Immature natural killer cell (primary cell): ENCODE data around the gene TFCP2L1. TPM values are rescaled to one million over a fixed set of nuclear protein-coding genes. Genes with fewer than 3 reads are reported as not detected.
"Not testable (repeated sequence)": the region's sequence is repeated elsewhere in the genome, so short reads cannot be mapped to it uniquely, and the experiment has no call there.

ENCODE experiments used
- DNase-seq, 3 donors: peaks; one replicate each; pipeline ENCODE4 v3.0.0; 2022; ENCODE audit warnings: mixed read lengths in 1 of 3
- H3K27ac Mint-ChIP-seq, 6 donors: one replicate each; pipeline ENCODE4 v1.8.0; 2020; ENCODE audit warnings: mixed read lengths in 6 of 6, mild to moderate bottlenecking in 5 of 6, inconsistent platforms in 4 of 6, moderate library complexity in 3 of 6
- H3K27me3 Mint-ChIP-seq, 3 donors: one replicate each; pipeline ENCODE4 v1.8.0; 2020 to 2021; ENCODE audit warnings: low read depth in 3 of 3, mild to moderate bottlenecking in 3 of 3, mixed read lengths in 3 of 3, moderate library complexity in 3 of 3, inconsistent platforms in 1 of 3
- H3K36me3 Mint-ChIP-seq, 3 donors: one replicate each; pipeline ENCODE4 v1.8.0; 2020; ENCODE audit warnings: mixed read lengths in 3 of 3, inconsistent platforms in 2 of 3, mild to moderate bottlenecking in 2 of 3
- H3K4me1 Mint-ChIP-seq, 2 donors: one replicate each; pipeline ENCODE4 v1.8.0; 2020; ENCODE audit warnings: inconsistent platforms in 2 of 2, mild to moderate bottlenecking in 2 of 2, mixed read lengths in 2 of 2, moderate library complexity in 1 of 2
- H3K4me3 Mint-ChIP-seq, 5 donors: one replicate each; pipeline ENCODE4 v1.8.0; 2020; ENCODE audit warnings: mild to moderate bottlenecking in 5 of 5, mixed read lengths in 5 of 5, inconsistent platforms in 3 of 5, moderate library complexity in 3 of 5
- H3K9me3 Mint-ChIP-seq, 6 donors: one replicate each; pipeline ENCODE4 v1.8.0; 2020; ENCODE audit warnings: mild to moderate bottlenecking in 6 of 6, mixed read lengths in 6 of 6, inconsistent platforms in 4 of 6, moderate library complexity in 3 of 6
- polyA plus RNA-seq, 3 donors: library from polyadenylated mRNA; unstranded; fragments of 300-500 nt; fragmentation: Illumina TruSeq; gene quantifications; one replicate each; pipeline ENCODE4 v1.2.3, GENCODE V29; 2021

TFCP2L1 gene
- polyA plus RNA-seq, 3 donors from 2014 or later = 0.02 to 0.14 TPM; not detected in 1

DNA sequence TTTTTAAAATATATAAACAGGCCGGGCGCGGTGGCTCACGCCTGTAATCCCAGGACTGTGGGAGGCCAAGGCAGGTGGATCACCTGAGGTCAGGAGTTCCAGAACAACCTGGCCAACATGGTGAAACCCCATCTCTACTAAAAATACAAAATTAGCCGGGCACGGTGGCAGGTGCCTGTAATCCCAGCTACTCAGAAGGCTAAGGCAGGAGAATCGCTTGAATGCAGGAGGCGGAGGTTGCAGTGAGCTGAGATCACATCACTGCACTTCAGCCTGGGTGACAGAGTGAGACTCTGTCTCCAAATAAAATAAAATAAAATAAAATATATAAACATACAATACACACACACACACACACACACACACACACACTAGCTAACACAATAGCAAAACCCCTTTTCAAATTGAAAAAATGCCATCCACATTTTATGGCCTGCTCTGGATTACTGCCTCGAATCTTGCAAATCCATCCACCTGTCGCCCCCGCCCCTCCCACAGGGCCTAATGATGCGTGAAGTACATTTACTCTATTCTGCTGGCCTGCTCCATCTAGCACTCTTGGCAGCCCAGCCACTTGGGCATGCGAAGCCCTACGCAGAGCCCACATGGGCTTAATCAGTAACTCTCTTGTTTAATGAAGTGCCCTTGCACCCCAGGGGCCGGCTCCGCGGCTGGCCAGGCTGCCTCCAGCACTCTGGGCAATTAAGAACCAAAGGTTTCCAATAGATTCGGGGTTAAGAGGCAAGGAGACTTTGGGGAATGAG lies 57.4 kb downstream of the TFCP2L1 start:
- not testable (repeated sequence) for H3K9me3 Mint-ChIP-seq, H3K4me3 Mint-ChIP-seq, H3K4me1 Mint-ChIP-seq, H3K27ac Mint-ChIP-seq, H3K36me3 Mint-ChIP-seq, DNase-seq, H3K27me3 Mint-ChIP-seq

DNA sequence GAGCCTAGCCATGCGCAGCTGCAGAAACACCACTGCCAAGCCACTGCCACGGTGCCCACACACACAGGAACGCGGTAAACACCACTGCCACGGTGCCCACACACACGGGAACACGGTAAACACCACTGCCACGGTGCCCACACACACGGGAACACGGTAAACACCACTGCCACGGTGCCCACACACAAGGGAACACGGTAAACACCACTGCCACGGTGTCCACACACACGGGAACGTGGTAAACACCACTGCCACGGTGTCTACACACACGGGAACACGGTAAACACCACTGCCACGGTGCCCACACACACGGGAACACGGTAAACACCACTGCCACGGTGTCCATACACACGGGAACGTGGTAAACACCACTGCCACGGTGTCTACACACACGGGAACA lies 59.3 kb downstream of the TFCP2L1 start:
- not testable (repeated sequence) for DNase-seq, H3K4me1 Mint-ChIP-seq, H3K27ac Mint-ChIP-seq, H3K4me3 Mint-ChIP-seq, H3K27me3 Mint-ChIP-seq, H3K9me3 Mint-ChIP-seq, H3K36me3 Mint-ChIP-seq

DNA sequence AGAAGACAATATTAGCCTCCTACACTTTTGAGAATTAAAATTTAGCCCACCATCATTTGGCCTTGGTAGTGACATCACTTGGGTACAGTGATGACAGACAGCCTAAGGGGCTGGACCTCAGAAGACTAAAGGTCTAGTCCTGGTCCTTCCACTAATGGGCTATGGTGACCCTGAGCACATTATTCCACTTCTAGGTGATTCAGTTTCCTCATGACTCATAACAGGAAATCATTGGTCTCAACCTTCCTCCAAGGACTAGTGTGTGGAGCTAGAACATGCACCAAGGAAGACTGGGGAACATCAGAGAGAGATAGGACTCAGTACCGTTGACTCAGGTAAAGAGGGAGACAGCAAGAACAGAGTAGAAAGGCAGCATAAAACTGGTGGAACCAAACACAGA lies 64.0 kb downstream of the TFCP2L1 start:
- H3K36me3 Mint-ChIP-seq = no peaks in the 10 kb centered on the region

DNA sequence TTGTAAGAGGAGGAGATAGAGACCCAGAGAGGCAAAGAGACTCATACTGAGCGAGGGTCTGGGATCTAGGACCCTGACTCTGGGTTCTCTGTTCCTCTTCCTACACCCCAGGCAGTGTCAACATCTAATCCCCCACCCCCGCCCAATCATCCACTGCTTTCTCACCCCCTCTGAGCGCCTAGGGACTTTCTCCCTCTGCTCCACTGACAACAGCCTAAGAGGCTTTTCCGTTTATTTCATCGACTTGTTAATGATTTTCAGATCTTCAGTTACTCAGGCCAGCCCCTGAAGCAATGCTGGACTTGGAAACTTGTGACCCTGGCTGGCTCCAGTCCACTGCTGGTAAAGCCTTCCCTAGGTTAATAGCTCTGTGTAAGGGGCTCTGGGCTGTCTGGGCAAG lies 65.1 kb downstream of the TFCP2L1 start:
- no peaks in the 10 kb centered on the region for H3K4me1 Mint-ChIP-seq
- H3K36me3 Mint-ChIP-seq = no peaks in the 10 kb centered on the region
- H3K27ac Mint-ChIP-seq = no peak overlapping the region
- DNase-seq = no peak
- no peaks in the 10 kb centered on the region for H3K9me3 Mint-ChIP-seq
- H3K4me3 Mint-ChIP-seq = no peak overlapping the region
- H3K27me3 Mint-ChIP-seq = peaks cover 0 to 13% (median 9%) of the 10 kb centered on the region in 3 donors

More for the DNA sequence above, 64.0 kb downstream of the TFCP2L1 start:
- Mint-ChIP-seq H3K27ac (no peak overlapping the region), H3K27me3 (peaks cover 0 to 13% (median 5%) of the 10 kb centered on the region in 3 donors), H3K4me1 (no peaks in the 10 kb centered on the region), H3K4me3 (no peak overlapping the region), H3K9me3 (no peaks in the 10 kb centered on the region)
- no peak for DNase-seq

DNA sequence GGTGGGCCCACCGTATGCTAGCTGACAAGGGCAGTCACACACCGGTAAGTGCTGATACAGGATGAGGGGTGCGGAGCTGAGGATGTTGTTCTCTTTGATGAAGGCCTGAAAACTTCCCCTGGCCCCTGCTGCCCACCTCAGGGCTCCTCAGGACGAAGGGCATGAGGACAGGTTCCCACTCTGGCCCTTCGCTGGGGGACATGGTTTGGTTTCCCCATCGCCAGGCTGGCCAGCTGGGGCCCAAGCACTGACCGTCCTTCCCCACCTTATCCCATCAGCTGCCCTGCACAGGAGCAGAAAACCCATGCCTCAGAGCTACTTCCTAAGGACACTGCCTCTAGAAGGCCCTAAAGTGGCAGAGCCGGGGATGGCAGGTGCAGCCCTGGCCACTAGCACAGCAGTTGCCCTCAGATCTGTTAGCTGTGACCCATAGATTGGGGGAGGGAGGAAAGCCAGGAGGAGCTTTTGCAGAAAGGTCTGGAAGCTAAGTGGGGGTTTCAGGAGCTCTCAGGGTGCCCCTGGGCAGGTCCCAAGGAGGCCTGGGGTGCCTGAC lies 66.5 kb downstream of the TFCP2L1 start:
- DNase-seq = no peak
- Mint-ChIP-seq H3K27ac (no peak overlapping the region), H3K9me3 (no peaks in the 10 kb centered on the region), H3K4me3 (no peak overlapping the region), H3K27me3 (peaks cover 0 to 15% (median 9%) of the 10 kb centered on the region in 3 donors), H3K36me3 (no peaks in the 10 kb centered on the region), H3K4me1 (no peaks in the 10 kb centered on the region)

DNA sequence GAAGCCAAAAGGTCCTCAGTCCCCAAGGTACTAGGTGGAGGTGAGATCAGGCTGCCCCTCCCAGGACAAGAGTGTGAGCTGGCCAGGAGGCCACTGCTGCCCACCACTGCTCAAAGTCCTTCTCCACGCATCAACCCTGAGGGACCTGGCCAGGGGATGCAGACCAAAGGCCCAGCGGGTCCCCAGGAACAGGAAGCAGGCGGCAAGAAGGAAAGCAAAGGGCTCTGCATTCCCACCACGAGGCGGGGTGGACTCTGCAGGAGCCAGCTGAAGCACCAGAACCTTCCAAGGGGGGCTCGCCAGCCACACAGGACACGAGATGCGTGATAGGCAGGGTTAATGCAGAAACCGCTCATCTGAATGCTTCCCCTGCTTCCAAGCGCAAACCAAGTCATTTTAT lies 67.4 kb downstream of the TFCP2L1 start:
- Mint-ChIP-seq H3K36me3 (no peaks in the 10 kb centered on the region), H3K9me3 (no peaks in the 10 kb centered on the region), H3K4me3 (no peak overlapping the region), H3K4me1 (no peaks in the 10 kb centered on the region), H3K27me3 (peaks cover 0 to 10% (median 9%) of the 10 kb centered on the region in 3 donors), H3K27ac (no peak overlapping the region)
- DNase-seq = no peak

DNA sequence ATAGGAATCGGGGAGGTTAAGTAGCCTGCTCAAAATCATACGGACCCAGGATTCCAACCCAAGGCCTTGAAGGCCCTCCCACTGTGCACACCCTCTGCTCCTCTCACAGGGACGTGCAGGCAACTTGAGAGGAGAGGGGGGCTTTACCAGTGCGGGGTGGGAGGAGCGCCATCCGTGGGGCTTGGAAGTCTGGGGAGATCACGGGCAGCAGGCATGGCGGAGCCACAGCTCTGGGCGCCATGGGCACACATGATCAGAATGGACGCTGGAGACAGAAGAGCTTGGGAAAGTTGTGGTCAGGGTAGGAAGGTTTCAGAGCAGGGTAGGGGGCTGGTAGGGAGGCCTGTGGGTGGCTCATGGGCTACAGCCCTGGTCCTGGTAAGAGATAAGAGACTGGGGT lies 70.7 kb downstream of the TFCP2L1 start:
- H3K4me3 Mint-ChIP-seq = no peak overlapping the region
- peaks cover 1 to 12% (median 10%) of the 10 kb centered on the region in 3 donors for H3K27me3 Mint-ChIP-seq
- no peak overlapping the region for H3K27ac Mint-ChIP-seq

DNA sequence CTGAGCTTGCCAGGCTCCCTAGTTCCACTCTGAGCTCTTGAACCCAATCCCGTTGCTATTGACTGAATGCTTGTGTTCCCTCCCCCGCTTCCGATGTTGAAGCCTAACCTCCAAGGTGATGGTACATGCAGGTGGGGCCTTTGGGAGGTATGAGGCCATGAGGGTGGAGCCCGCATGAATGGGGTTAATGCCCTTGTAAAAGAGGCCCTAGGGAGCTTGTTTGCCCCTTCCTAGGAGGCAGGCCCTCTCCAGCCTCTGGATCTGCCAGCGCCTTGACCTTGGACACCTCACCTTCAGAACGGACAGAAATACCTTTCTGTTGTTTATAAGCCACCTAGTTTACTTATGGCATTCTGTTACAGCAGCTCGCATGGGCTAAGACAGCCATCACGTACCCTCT lies 71.6 kb downstream of the TFCP2L1 start:
- H3K27me3 Mint-ChIP-seq = peaks cover 1 to 13% (median 6%) of the 10 kb centered on the region in 3 donors
- H3K4me3 Mint-ChIP-seq = no peak overlapping the region
- no peak for DNase-seq
- no peaks in the 10 kb centered on the region for H3K36me3 Mint-ChIP-seq
- H3K27ac Mint-ChIP-seq = no peak overlapping the region
- no peaks in the 10 kb centered on the region for H3K9me3 Mint-ChIP-seq
- H3K4me1 Mint-ChIP-seq = no peaks in the 10 kb centered on the region

More for the DNA sequence above, 70.7 kb downstream of the TFCP2L1 start:
- no peak for DNase-seq
- no peaks in the 10 kb centered on the region for H3K9me3 Mint-ChIP-seq
- no peaks in the 10 kb centered on the region for H3K36me3 Mint-ChIP-seq
- no peaks in the 10 kb centered on the region for H3K4me1 Mint-ChIP-seq

DNA sequence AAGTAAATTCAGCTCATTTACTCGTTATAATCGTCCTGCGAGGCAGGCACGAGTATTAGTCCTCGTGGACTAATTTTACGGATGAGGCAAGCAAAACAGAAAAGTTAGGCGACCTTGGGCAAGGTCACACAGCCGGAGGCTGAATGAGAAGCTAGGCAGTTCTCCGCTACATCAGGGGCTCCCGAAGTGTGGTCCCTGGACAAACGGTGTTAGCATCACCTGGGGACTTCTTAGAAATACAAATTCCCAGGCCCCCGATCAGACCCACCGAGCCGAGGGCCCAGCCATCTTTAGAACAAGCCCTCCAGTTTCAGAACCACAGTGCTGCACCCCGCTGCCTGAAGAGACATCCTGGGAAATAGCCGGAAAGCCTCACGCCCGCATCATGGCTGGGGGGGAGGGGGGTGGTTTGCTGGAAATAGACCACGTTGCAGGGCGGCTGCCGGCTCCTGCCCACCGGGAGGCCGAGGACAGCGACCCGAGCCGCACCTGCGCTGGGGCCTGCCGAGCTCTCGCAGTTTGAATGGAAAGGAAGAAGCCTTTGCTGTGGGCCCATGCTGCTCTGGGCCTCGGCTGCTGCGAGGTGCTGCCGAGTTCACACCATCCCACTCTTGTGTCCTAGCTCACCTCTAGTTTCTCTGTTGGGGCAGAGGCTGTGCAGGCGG lies 72.2 kb downstream of the TFCP2L1 start:
- no peaks in the 10 kb centered on the region for H3K4me1 Mint-ChIP-seq
- H3K27me3 Mint-ChIP-seq = peaks cover 1 to 14% (median 5%) of the 10 kb centered on the region in 3 donors
- no peaks in the 10 kb centered on the region for H3K36me3 Mint-ChIP-seq
- no peak for DNase-seq
- no peak overlapping the region for H3K27ac Mint-ChIP-seq
- no peaks in the 10 kb centered on the region for H3K9me3 Mint-ChIP-seq
- no peak overlapping the region for H3K4me3 Mint-ChIP-seq

DNA sequence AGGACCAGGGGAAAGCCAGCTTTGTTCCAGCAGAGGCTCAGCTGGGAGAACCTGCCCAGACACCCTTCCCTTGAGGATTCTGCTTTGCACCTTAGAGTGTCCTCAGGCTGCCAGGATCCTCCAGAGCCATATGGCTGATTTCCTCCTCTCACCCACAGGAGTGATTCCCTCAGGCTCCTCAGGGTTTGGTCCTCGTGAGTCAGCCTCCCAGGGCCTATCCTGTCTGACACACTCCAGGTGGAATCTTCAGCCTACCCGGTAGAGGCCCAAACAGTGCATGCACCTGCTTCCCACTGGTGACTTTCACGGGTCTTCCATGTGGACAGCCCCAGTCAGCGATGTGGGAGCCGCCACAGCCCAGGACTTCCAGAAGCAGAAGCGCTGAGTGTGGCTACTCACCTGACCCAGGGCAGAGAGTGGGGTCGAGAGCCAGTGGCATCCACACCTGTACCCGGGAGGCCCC lies 73.3 kb downstream of the TFCP2L1 start:
- Mint-ChIP-seq H3K36me3 (no peaks in the 10 kb centered on the region), H3K27me3 (peaks cover 1 to 10% (median 5%) of the 10 kb centered on the region in 3 donors), H3K27ac (no peak overlapping the region), H3K9me3 (no peaks in the 10 kb centered on the region), H3K4me3 (no peak overlapping the region), H3K4me1 (no peaks in the 10 kb centered on the region)
- DNase-seq = no peak

DNA sequence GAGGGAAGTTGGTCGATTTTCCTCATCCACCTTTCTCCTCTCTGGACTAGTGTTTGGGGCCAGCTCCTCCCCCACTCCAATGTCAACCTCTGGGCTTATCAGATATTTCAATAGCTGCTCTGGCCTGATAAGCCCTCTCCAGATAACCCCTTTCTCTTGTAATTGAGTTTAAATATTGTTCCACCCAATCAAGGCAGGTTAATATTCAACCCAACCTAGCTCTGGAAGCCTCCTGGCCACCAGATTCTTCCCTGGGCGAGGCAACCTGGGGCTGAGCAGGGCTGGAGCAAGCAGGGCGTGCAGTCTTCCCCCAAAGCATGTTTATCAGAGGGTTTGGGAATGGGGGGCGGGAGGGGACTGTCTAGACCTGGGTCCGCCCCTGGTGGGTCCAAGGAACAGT lies 73.8 kb downstream of the TFCP2L1 start:
- Mint-ChIP-seq H3K4me3 (no peak overlapping the region), H3K4me1 (no peaks in the 10 kb centered on the region), H3K36me3 (no peaks in the 10 kb centered on the region), H3K27me3 (peaks cover 1 to 9% (median 3%) of the 10 kb centered on the region in 3 donors), H3K9me3 (no peaks in the 10 kb centered on the region), H3K27ac (no peak overlapping the region)
- no peak for DNase-seq

DNA sequence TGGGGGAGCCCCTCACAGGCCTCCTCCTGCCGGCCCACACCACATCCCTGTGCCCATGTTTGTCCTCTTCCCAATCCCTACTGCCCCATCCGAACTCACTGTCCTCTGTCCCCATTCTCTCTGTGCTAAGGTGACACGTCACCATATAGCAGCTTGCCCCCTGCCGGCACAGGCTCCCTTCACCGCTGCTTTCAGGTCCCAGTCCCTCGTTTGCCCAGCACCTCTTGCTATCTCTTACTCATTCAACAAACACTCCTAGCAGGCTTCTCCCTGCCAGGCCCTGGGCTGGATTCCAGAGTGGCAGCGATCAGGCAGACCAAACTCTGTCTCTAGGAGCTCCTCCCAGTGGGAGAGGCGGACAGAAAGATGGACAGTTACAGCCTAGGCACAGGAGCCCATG lies 74.3 kb downstream of the TFCP2L1 start:
- no peak overlapping the region for H3K4me3 Mint-ChIP-seq
- H3K9me3 Mint-ChIP-seq = no peaks in the 10 kb centered on the region
- no peaks in the 10 kb centered on the region for H3K4me1 Mint-ChIP-seq
- peaks cover 1 to 6% (median 3%) of the 10 kb centered on the region in 3 donors for H3K27me3 Mint-ChIP-seq
- DNase-seq = no peak
- H3K36me3 Mint-ChIP-seq = no peaks in the 10 kb centered on the region
- H3K27ac Mint-ChIP-seq = no peak overlapping the region

DNA sequence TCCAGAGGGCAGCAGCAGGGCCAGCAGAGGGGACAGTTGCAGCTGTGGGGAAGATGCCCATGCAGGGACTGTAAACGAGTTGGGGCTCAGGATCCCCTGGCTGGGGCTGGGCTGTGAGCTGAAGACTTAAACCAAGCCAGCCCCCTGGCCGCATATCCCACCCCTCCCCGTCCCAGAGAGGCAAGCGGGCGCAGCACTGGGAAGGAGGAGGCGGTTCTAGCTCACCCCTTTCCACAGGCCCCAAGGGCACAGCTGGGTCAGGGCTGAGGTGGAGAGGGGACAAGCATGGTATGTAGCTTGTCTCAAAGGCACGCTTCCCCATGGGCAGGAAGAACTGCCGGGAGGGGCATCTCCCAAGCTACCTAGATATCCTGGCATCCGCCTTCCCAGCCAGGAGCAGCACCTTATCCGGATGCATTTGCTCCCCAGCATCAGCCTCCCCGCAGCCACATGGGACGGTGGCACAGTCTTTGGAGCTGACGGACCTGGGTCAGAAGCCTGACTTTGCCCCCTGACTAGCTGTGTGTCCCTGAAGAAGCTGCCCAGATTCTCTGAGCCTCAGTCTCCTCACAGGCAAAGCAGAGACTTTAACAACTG lies 75.9 kb downstream of the TFCP2L1 start:
- Mint-ChIP-seq H3K4me3 (no peak overlapping the region), H3K4me1 (no peaks in the 10 kb centered on the region), H3K27me3 (peaks cover 1 to 5% (median 3%) of the 10 kb centered on the region in 3 donors), H3K27ac (no peak overlapping the region), H3K36me3 (no peaks in the 10 kb centered on the region), H3K9me3 (no peaks in the 10 kb centered on the region)
- no peak for DNase-seq

DNA sequence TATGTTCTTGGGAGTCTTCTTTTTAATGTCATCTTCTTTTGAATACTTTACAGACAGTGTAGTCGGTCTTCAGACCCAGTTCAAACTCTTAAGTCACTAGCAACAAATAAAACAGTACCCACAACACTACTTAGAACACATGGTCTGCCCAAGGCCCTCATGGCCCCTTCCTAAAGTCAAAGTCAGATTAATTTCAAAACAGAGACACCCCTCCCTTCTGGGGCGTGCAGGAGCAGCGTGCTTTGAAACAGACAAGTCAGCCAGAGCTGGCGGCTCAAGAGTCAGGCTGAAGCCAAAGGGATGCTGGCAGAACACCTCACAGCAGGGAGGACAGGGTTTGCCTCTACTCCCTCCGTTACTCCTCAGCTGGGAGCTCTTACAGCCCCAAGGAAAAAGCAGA lies 77.5 kb downstream of the TFCP2L1 start:
- Mint-ChIP-seq H3K9me3 (no peaks in the 10 kb centered on the region), H3K36me3 (no peaks in the 10 kb centered on the region), H3K27me3 (peaks cover 0 to 5% (median 1%) of the 10 kb centered on the region in 3 donors), H3K4me1 (no peaks in the 10 kb centered on the region), H3K27ac (no peak overlapping the region), H3K4me3 (no peak overlapping the region)
- no peak for DNase-seq
